DND-41 (cell line): ENCODE data around the gene POLRMT.

Experiments
- CTCF ChIP-seq: IDR thresholded peaks from 2 replicates; pipeline ENCODE4 v1.5.1; 2012; ENCODE audit warnings: borderline replicate concordance, low read length, moderate library complexity, mild to moderate bottlenecking; ENCODE audit not compliant: poor library complexity, severe bottlenecking; ENCODE audit errors: extremely low read depth
- EZH2 ChIP-seq: IDR thresholded peaks from 3 replicates; pipeline ENCODE4 v1.6.1; 2012; ENCODE audit warnings: borderline replicate concordance, low read depth, mild to moderate bottlenecking, moderate library complexity, low read length, inconsistent platforms; ENCODE audit not compliant: severe bottlenecking

- TF ChIP-seq CTCF (no peak), EZH2 (no peak)
Observed at GRCh38 chr19:652467-653389, 19.4 kb upstream of the POLRMT start.
